ENCODE measurements around the gene ANXA2R.

The ANXA2R gene

DNA sequence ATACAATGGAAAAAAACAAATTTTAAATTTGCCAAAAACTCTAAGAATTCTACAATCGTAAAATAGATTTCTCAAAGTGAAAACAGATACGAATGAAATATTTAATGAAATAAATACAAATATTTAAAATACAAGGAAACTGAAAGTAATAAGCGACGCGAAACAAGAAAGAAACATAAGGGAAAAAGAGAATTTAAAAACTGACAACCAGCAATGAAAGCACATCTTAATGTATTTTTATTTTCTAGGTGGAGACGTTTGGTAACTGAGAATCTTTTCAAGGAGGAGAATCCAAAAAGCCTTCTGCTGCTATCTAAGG is 1.0 kb downstream of the ANXA2R start:
- Histone ChIP-seq H3K9me2 (replicated peaks; ENCODE audit: control insufficient read depth, low read length) (no peaks in the 10 kb centered on the region), H3K4me3 (ENCODE audit: low read length) (peak overlapping the region; percentile 93), H3K27me3 (ENCODE audit: control insufficient read depth, low read length) (no peaks in the 10 kb centered on the region), H3K36me3 (ENCODE audit: control insufficient read depth, low read length) (no peaks in the 10 kb centered on the region; the same call in 1 of the 2 replicates), H3K9me3 (ENCODE audit: control insufficient read depth, insufficient read depth, low read length) (no peaks in the 10 kb centered on the region), H3K27ac (ENCODE audit: low read depth, low read length) (no peak overlapping the region), H4K20me1 (ENCODE audit: control insufficient read depth, insufficient read depth, low read depth, low read length) (no peaks in the 10 kb centered on the region; the same call in 1 of the 2 replicates), H3F3A (ENCODE audit: control insufficient read depth, insufficient read depth) (peaks cover 22% of the 10 kb centered on the region), H3K4me2 (ENCODE audit: low read length) (peak overlapping the region; percentile 96), H3K4me1 (ENCODE audit: control insufficient read depth, low read length) (peaks cover 52% of the 10 kb centered on the region), H3K79me2 (ENCODE audit: control insufficient read depth, low read length) (peaks cover 33% of the 10 kb centered on the region)
- TF ChIP-seq, protein P1, sequence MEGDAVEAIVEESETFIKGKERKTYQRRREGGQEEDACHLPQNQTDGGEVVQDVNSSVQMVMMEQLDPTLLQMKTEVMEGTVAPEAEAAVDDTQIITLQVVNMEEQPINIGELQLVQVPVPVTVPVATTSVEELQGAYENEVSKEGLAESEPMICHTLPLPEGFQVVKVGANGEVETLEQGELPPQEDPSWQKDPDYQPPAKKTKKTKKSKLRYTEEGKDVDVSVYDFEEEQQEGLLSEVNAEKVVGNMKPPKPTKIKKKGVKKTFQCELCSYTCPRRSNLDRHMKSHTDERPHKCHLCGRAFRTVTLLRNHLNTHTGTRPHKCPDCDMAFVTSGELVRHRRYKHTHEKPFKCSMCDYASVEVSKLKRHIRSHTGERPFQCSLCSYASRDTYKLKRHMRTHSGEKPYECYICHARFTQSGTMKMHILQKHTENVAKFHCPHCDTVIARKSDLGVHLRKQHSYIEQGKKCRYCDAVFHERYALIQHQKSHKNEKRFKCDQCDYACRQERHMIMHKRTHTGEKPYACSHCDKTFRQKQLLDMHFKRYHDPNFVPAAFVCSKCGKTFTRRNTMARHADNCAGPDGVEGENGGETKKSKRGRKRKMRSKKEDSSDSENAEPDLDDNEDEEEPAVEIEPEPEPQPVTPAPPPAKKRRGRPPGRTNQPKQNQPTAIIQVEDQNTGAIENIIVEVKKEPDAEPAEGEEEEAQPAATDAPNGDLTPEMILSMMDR (IDR thresholded peaks at IDR 0.05; ENCODE audit: low read depth, low read length, poor library complexity, severe bottlenecking), result no peak
- no peak for TF ChIP-seq EZH2phosphoT487 (IDR thresholded peaks at IDR 0.05; ENCODE audit: borderline replicate concordance, low read length)

- Histone ChIP-seq H3K27me3 (ENCODE audit: control insufficient read depth, low read length) (no peaks in the 10 kb centered on the region), H3K36me3 (ENCODE audit: control insufficient read depth, low read length) (no peaks in the 10 kb centered on the region; the same call in 1 of the 2 replicates), H3K9me3 (ENCODE audit: control insufficient read depth, insufficient read depth, low read length) (no peaks in the 10 kb centered on the region), H3K79me2 (ENCODE audit: control insufficient read depth, low read length) (peaks cover 32% of the 10 kb centered on the region), H3K27ac (ENCODE audit: low read depth, low read length) (no peak overlapping the region), H3K9me2 (replicated peaks; ENCODE audit: control insufficient read depth, low read length) (no peaks in the 10 kb centered on the region), H3K4me2 (ENCODE audit: low read length) (peak overlapping the region; percentile 96), H3K4me1 (ENCODE audit: control insufficient read depth, low read length) (peaks cover 51% of the 10 kb centered on the region), H3K4me3 (ENCODE audit: low read length) (peak overlapping the region; percentile 93), H3F3A (ENCODE audit: control insufficient read depth, insufficient read depth) (peaks cover 22% of the 10 kb centered on the region), H4K20me1 (ENCODE audit: control insufficient read depth, insufficient read depth, low read depth, low read length) (no peaks in the 10 kb centered on the region; the same call in 1 of the 2 replicates)
- TF ChIP-seq EZH2phosphoT487 (IDR thresholded peaks at IDR 0.05; ENCODE audit: borderline replicate concordance, low read length), result no peak
- TF ChIP-seq, protein P1 (IDR thresholded peaks at IDR 0.05; ENCODE audit: low read depth, low read length, poor library complexity, severe bottlenecking), result no peak
These were observed 1.6 kb downstream of the ANXA2R start for GRCh38 chr5:43038496-43038989.

GRCh38 chr5:43037636-43038495 is 2.3 kb downstream of the ANXA2R start:
- Histone ChIP-seq H3F3A (ENCODE audit: control insufficient read depth, insufficient read depth) (peaks cover 22% of the 10 kb centered on the region), H4K20me1 (ENCODE audit: control insufficient read depth, insufficient read depth, low read depth, low read length) (no peaks in the 10 kb centered on the region; the same call in 1 of the 2 replicates)

More at GRCh38 chr5:43037636-43038495, 2.3 kb downstream of the ANXA2R start:
- peak overlapping the region; percentile 93 for H3K4me3 ChIP-seq (ENCODE audit: low read length)
- H3K79me2 ChIP-seq (ENCODE audit: control insufficient read depth, low read length), result peaks cover 32% of the 10 kb centered on the region
- no peaks in the 10 kb centered on the region for H3K9me2 ChIP-seq (replicated peaks; ENCODE audit: control insufficient read depth, low read length)
- H3K9me3 ChIP-seq (ENCODE audit: control insufficient read depth, insufficient read depth, low read length), result no peaks in the 10 kb centered on the region
- no peak for TF ChIP-seq EZH2phosphoT487 (IDR thresholded peaks at IDR 0.05; ENCODE audit: borderline replicate concordance, low read length)
- TF ChIP-seq, protein P1 (IDR thresholded peaks at IDR 0.05; ENCODE audit: low read depth, low read length, poor library complexity, severe bottlenecking), result no peak
- peaks cover 46% of the 10 kb centered on the region for H3K4me1 ChIP-seq (ENCODE audit: control insufficient read depth, low read length)
- H3K27me3 ChIP-seq (ENCODE audit: control insufficient read depth, low read length), result no peaks in the 10 kb centered on the region
- peak overlapping the region; percentile 96 for H3K4me2 ChIP-seq (ENCODE audit: low read length)
- H3K36me3 ChIP-seq (ENCODE audit: control insufficient read depth, low read length), result no peaks in the 10 kb centered on the region; the same call in 1 of the 2 replicates
- no peak overlapping the region for H3K27ac ChIP-seq (ENCODE audit: low read depth, low read length)
